Astrocyte of the spinal cord (primary cell): Measurements from ENCODE around the gene IGFBP6.
A peak's percentile ranks its signal among the peaks of the same experiment; 100 is the strongest.

Experiments
- DNase-seq: peaks from one replicate; pipeline ENCODE4 v3.0.0; 2011; ENCODE audit warnings: low read depth, low spot score
- H3K4me3 ChIP-seq: 2 replicates; pipeline ENCODE4 v1.5.1; 2011; ENCODE audit warnings: low read depth, mild to moderate bottlenecking, low read length, moderate library complexity
- CTCF ChIP-seq: IDR thresholded peaks from 2 replicates; pipeline ENCODE4 v1.5.1; 2012; ENCODE audit warnings: low read depth, mild to moderate bottlenecking, low read length, inconsistent platforms
- in situ Hi-C: cut with HindIII; loops from 2 replicates; pipeline ENCODE4 v1.10.0; 2017; ENCODE audit warnings: low sequenced_read_pairs

Gene IGFBP6

GRCh38 chr12:53073881-53074280 is 23.6 kb upstream of the IGFBP6 start:
- TF ChIP-seq CTCF: no peak
- no peak overlapping the region for H3K4me3 ChIP-seq
- no peak for DNase-seq
- in situ Hi-C loops: no loop called here

- no peak overlapping the region for H3K4me3 ChIP-seq
- TF ChIP-seq CTCF: no peak
- in situ Hi-C loops: no loop called here
- DNase-seq: no peak
Observed at GRCh38 chr12:53074283-53074998, 23.0 kb upstream of the IGFBP6 start.

GRCh38 chr12:53074999-53075370 is 22.5 kb upstream of the IGFBP6 start:
- no peak for DNase-seq
- TF ChIP-seq CTCF: no peak
- in situ Hi-C loops: no loop called here
- H3K4me3 ChIP-seq: no peak overlapping the region

- no peak overlapping the region for H3K4me3 ChIP-seq
- DNase-seq: no peak
- no peak for TF ChIP-seq CTCF
- in situ Hi-C loops: no loop called here
Observed at GRCh38 chr12:53076461-53076860, 21.0 kb upstream of the IGFBP6 start.

GRCh38 chr12:53077030-53077429 is 20.4 kb upstream of the IGFBP6 start:
- H3K4me3 ChIP-seq: no peak overlapping the region
- TF ChIP-seq CTCF: no peak
- in situ Hi-C loops: no loop called here
- DNase-seq: no peak

GRCh38 chr12:53078425-53079225 is 18.8 kb upstream of the IGFBP6 start:
- DNase-seq: no peak
- no peak for TF ChIP-seq CTCF
- in situ Hi-C loops: no loop called here
- peak overlapping the region; percentile 69 for H3K4me3 ChIP-seq
